Thyroid gland (tissue), 4 donors: ENCODE measurements around the gene PDE8B. TPM values are rescaled to one million over a fixed set of nuclear protein-coding genes. Genes with fewer than 3 reads are reported as not detected.

Source experiments
- DNase-seq, 2 donors: peaks; one replicate each; pipeline ENCODE4 v3.0.0-alpha.2; 2019
- H3K27ac ChIP-seq, 3 donors: fragments of 200-600 bp; sonication (generic); 1 replicate in 2 of 3; 2 replicates in 1 of 3; pipeline ENCODE4 v1.5.1; 2016 to 2019; ENCODE audit warnings: mild to moderate bottlenecking in 1 of 3, moderate library complexity in 1 of 3
- H3K27me3 ChIP-seq: fragments of 200-600 bp; sonication (generic); one replicate; pipeline ENCODE4 v1.5.1; 2019
- H3K36me3 ChIP-seq, 2 donors: fragments of 200-600 bp; sonication (generic); one replicate each; pipeline ENCODE4 v1.5.1; 2016 to 2019
- H3K4me1 ChIP-seq, 2 donors: fragments of 200-600 bp; sonication (generic); one replicate each; pipeline ENCODE4 v1.5.1; 2017 to 2019
- H3K4me3 ChIP-seq, 3 donors: fragments of 200-600 bp; sonication (generic); replicated peaks in 1 of 3; 1 replicate in 2 of 3; 2 replicates in 1 of 3; pipeline ENCODE4 v1.5.1; 2016; ENCODE audit warnings: mild to moderate bottlenecking in 1 of 3
- H3K9me3 ChIP-seq: fragments of 200-600 bp; sonication (generic); one replicate; pipeline ENCODE4 v1.5.1; 2017
- CTCF ChIP-seq, 6 experiments: fragments of 200-600 bp in 3 of 6; fragments of 450-650 bp in 3 of 6; sonication (generic) in 3 of 6; IDR thresholded peaks; one replicate each; pipeline ENCODE4 v1.5.1; 2016 to 2019; ENCODE audit warnings: antibody characterized with exemption in 6 of 6, mild to moderate bottlenecking in 2 of 6, inconsistent platforms in 1 of 6, moderate library complexity in 1 of 6
- POLR2A ChIP-seq, 2 donors: fragments of 450-650 bp; IDR thresholded peaks; one replicate each; pipeline ENCODE4 v1.6.1; 2017; ENCODE audit warnings: antibody characterized with exemption in 2 of 2, mild to moderate bottlenecking in 2 of 2, moderate library complexity in 1 of 2
- WGBS, 2 donors: methylation state at CpG; one replicate each; pipeline ENCODE4 v1.1.5; 2017; 5-methylcytosine and 5-hydroxymethylcytosine counted together
- intact Hi-C: fragments of 100-400 bp; cut with DNase I; formaldehyde crosslinking; loops from one replicate; pipeline ENCODE4 v1.15.1; 2023
- total RNA-seq, 4 donors: library from RNA; depleted of rRNA; stranded (reverse); fragments of >200 nt; gene quantifications; one replicate each; pipeline ENCODE4 v1.2.3, GENCODE V29; 2016

Gene PDE8B
- total RNA-seq, 4 donors from 2014 or later: 113 to 279 (median 218) TPM

GRCh38 chr5:77397686-77398292 lies 187.3 kb downstream of the PDE8B start:
- Histone ChIP-seq H3K27ac (no peak overlapping the region), H3K4me1 (peaks cover 0 to 8% of the 10 kb centered on the region in 2 donors), H3K27me3 (no peaks in the 10 kb centered on the region), H3K9me3 (no peaks in the 10 kb centered on the region), H3K36me3 (no peaks in the 10 kb centered on the region), H3K4me3 (no peak overlapping the region)
- WGBS, 2 donors: 83% methylated on average over 5 of the region's 5 CpGs
- intact Hi-C loops: no loop called here
- TF ChIP-seq CTCF (IDR thresholded peaks at IDR 0.05): no peak
- no peak for DNase-seq

- H3K36me3 ChIP-seq: no peaks in the 10 kb centered on the region
- 94 to 97% methylated on average over 13 of the region's 13 CpGs for WGBS, 2 donors
- H3K27me3 ChIP-seq: no peaks in the 10 kb centered on the region
- H3K27ac ChIP-seq: no peak overlapping the region
- peaks cover 0 to 8% of the 10 kb centered on the region in 2 donors for H3K4me1 ChIP-seq
- TF ChIP-seq CTCF (IDR thresholded peaks at IDR 0.05) (no peak), POLR2A (IDR thresholded peaks at IDR 0.05) (no peak)
- H3K9me3 ChIP-seq: no peaks in the 10 kb centered on the region
- no peak for DNase-seq
- intact Hi-C loops: no loop called here
- H3K4me3 ChIP-seq: no peak overlapping the region
These were observed 188.0 kb downstream of the PDE8B start for GRCh38 chr5:77398458-77398857.

- intact Hi-C loops: no loop called here
- TF ChIP-seq POLR2A (IDR thresholded peaks at IDR 0.05) (no peak), CTCF (IDR thresholded peaks at IDR 0.05) (no peak)
- H3K27me3 ChIP-seq: no peaks in the 10 kb centered on the region
- 92 to 96% methylated on average over 8 of the region's 8 CpGs for WGBS, 2 donors
- H3K4me1 ChIP-seq: peaks cover 0 to 8% of the 10 kb centered on the region in 2 donors
- no peaks in the 10 kb centered on the region for H3K9me3 ChIP-seq
- no peak overlapping the region for H3K4me3 ChIP-seq
- no peaks in the 10 kb centered on the region for H3K36me3 ChIP-seq
- DNase-seq: no peak
- H3K27ac ChIP-seq: no peak overlapping the region
These were observed 188.4 kb downstream of the PDE8B start for GRCh38 chr5:77398896-77399295.

- Histone ChIP-seq H3K9me3 (no peaks in the 10 kb centered on the region), H3K27ac (peak overlapping the region in 2 of 3 donors; percentile 5 to 50), H3K4me3 (no peak overlapping the region), H3K4me1 (peaks cover 0 to 8% of the 10 kb centered on the region in 2 donors), H3K27me3 (no peaks in the 10 kb centered on the region), H3K36me3 (peaks cover 0 to 6% of the 10 kb centered on the region in 2 donors)
- intact Hi-C loops: no loop called here
- no peak for TF ChIP-seq POLR2A (IDR thresholded peaks at IDR 0.05)
- no peak for TF ChIP-seq CTCF (IDR thresholded peaks at IDR 0.05)
- WGBS, 2 donors: 90 to 100% methylated on average over 1 of the region's 1 CpG
- peak in 1 of 2 donors; percentile 34 for DNase-seq
These were observed 190.2 kb downstream of the PDE8B start for GRCh38 chr5:77400645-77401044.

GRCh38 chr5:77402796-77403195 lies 192.3 kb downstream of the PDE8B start:
- TF ChIP-seq POLR2A (IDR thresholded peaks at IDR 0.05) (no peak), CTCF (IDR thresholded peaks at IDR 0.05) (no peak)
- no peaks in the 10 kb centered on the region for H3K27me3 ChIP-seq
- H3K36me3 ChIP-seq: peaks cover 0 to 20% of the 10 kb centered on the region in 2 donors
- intact Hi-C loops: no loop called here
- no peaks in the 10 kb centered on the region for H3K9me3 ChIP-seq
- H3K4me1 ChIP-seq: peaks cover 0 to 8% of the 10 kb centered on the region in 2 donors
- H3K4me3 ChIP-seq: no peak overlapping the region
- H3K27ac ChIP-seq: no peak overlapping the region
- DNase-seq: no peak
- 85 to 86% methylated on average over 6 of the region's 6 CpGs for WGBS, 2 donors
